Measurements from ENCODE around the gene CAND2. TPM values are rescaled to one million over a fixed set of nuclear protein-coding genes. Genes with fewer than 3 reads are reported as not detected.
"Not testable (repeated sequence)": the region's sequence is repeated elsewhere in the genome, so short reads cannot be mapped to it uniquely, and the experiment has no call there.

CAND2 gene
- total RNA-seq, 1 donor from 2014 or later = 76.2 TPM

- no peak for TF ChIP-seq CTCF (IDR thresholded peaks at IDR 0.05; ENCODE audit: borderline replicate concordance)
- Histone ChIP-seq H3K4me3 (no peak overlapping the region), H3K4me1 (no peaks in the 10 kb centered on the region), H3K27me3 (ENCODE audit: low read depth) (no peaks in the 10 kb centered on the region), H3K36me3 (no peaks in the 10 kb centered on the region), H3K27ac (replicated peaks) (no peak overlapping the region), H3K9me3 (replicated peaks) (no peaks in the 10 kb centered on the region)
- intact Hi-C loops (cut with micrococcal nuclease) = no loop called here
- DNase-seq = no peak
Measured at GRCh38 chr3:12772462-12772861, 24.0 kb upstream of the CAND2 start.

GRCh38 chr3:12773030-12773709 is 23.3 kb upstream of the CAND2 start:
- intact Hi-C loops (cut with micrococcal nuclease) = no loop called here
- no peaks in the 10 kb centered on the region for H3K27me3 ChIP-seq (ENCODE audit: low read depth)
- H3K9me3 ChIP-seq (replicated peaks) = no peaks in the 10 kb centered on the region
- DNase-seq = no peak
- no peak for TF ChIP-seq CTCF (IDR thresholded peaks at IDR 0.05; ENCODE audit: borderline replicate concordance)
- H3K27ac ChIP-seq (replicated peaks) = no peak overlapping the region
- no peak overlapping the region for H3K4me3 ChIP-seq
- H3K36me3 ChIP-seq = no peaks in the 10 kb centered on the region
- H3K4me1 ChIP-seq = no peaks in the 10 kb centered on the region

GRCh38 chr3:12773710-12774086 is 22.8 kb upstream of the CAND2 start:
- Histone ChIP-seq H3K27me3 (ENCODE audit: low read depth) (no peaks in the 10 kb centered on the region), H3K4me3 (no peak overlapping the region), H3K4me1 (no peaks in the 10 kb centered on the region), H3K36me3 (no peaks in the 10 kb centered on the region), H3K27ac (replicated peaks) (no peak overlapping the region), H3K9me3 (replicated peaks) (no peaks in the 10 kb centered on the region)
- no peak for TF ChIP-seq CTCF (IDR thresholded peaks at IDR 0.05; ENCODE audit: borderline replicate concordance)
- no peak for DNase-seq
- intact Hi-C loops (cut with micrococcal nuclease) = no loop called here

GRCh38 chr3:12774619-12775018 is 21.9 kb upstream of the CAND2 start:
- no peak for TF ChIP-seq CTCF (IDR thresholded peaks at IDR 0.05; ENCODE audit: borderline replicate concordance)
- H3K4me1 ChIP-seq = no peaks in the 10 kb centered on the region
- DNase-seq = no peak
- intact Hi-C loops (cut with micrococcal nuclease) = no loop called here
- H3K27ac ChIP-seq (replicated peaks) = no peak overlapping the region
- no peaks in the 10 kb centered on the region for H3K36me3 ChIP-seq
- no peaks in the 10 kb centered on the region for H3K9me3 ChIP-seq (replicated peaks)
- no peak overlapping the region for H3K4me3 ChIP-seq
- no peaks in the 10 kb centered on the region for H3K27me3 ChIP-seq (ENCODE audit: low read depth)

- H3K27ac ChIP-seq (replicated peaks) = no peak overlapping the region
- DNase-seq = no peak
- intact Hi-C loops (cut with micrococcal nuclease) = no loop called here
- H3K27me3 ChIP-seq (ENCODE audit: low read depth) = no peaks in the 10 kb centered on the region
- no peaks in the 10 kb centered on the region for H3K36me3 ChIP-seq
- TF ChIP-seq CTCF (IDR thresholded peaks at IDR 0.05; ENCODE audit: borderline replicate concordance) = no peak
- no peak overlapping the region for H3K4me3 ChIP-seq
- no peaks in the 10 kb centered on the region for H3K4me1 ChIP-seq
- H3K9me3 ChIP-seq (replicated peaks) = no peaks in the 10 kb centered on the region
Measured at GRCh38 chr3:12775226-12775625, 21.3 kb upstream of the CAND2 start.

GRCh38 chr3:12775970-12776369 is 20.5 kb upstream of the CAND2 start:
- H3K9me3 ChIP-seq (replicated peaks); H3K27ac ChIP-seq (replicated peaks); H3K27me3 ChIP-seq (ENCODE audit: low read depth); H3K36me3 ChIP-seq; DNase-seq; H3K4me1 ChIP-seq; intact Hi-C loops (cut with micrococcal nuclease); H3K4me3 ChIP-seq: not testable (repeated sequence)

All from left ventricle myocardium inferior (tissue), 1 donor.